Urothelium cell line (cell line): ENCODE results near the gene GUCY1B1.

Source experiments
- DNase-seq: peaks from one replicate; pipeline ENCODE4 v3.0.0; 2011; ENCODE audit warnings: low spot score, mixed read lengths
- FAIRE-seq: peaks from 2 replicates; lab custom pipeline; 2011; peaks lifted over from hg19 to GRCh38; lab: Jason Lieb, UNC

GUCY1B1 gene

DNA sequence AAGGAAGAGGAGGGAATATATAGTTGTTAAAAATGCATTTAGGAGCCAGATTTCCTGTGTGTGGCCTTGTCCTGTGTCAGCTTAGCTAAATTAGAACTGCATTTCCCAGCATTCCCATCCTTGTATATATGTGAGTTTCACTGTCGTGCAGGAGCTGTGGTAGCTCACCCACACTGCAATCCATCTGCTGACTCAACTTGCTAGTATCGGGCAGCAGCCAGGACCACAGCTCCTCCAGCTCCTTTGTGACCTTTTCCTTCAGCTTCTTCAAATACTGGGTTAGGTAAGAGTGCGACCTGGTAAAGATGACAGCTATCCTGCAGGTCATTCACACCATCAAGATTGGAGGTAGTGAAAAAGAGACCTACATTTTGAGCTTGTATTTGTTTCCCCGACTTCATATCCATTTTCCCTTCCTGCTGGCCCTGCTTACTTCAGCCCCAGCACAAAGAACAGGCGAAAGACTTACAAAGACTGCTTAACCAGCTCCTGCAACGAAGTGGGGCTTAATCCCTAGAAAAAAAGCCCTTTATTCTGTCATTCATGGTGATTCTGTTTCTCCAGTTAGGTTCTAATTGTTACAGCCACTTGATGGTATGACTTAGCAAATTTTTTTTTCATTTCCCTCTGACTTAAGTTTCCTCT lies 95.9 kb downstream of the GUCY1B1 start:
- DNase-seq = peak; percentile 30

DNA sequence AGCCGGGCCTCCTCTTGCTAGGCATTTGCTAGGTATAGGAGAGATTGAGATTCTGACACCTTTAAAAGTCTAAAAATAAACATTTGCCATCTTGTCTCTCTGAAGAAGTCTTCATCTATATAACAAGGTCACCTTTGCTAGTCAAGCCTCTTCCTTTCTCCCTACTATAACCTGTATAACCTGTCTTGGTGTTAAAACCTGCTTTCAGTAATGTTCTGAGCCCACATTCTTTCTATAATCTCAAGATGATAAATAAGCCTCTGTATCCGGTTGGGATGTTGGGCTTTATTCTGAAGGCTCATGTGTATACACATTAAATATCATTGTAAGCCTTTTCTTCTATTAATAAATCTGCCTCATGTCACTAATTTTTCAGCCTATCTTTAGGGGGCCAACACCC lies 97.1 kb downstream of the GUCY1B1 start:
- DNase-seq (no peak), FAIRE-seq (no peak)

More for the DNA sequence above, 95.9 kb downstream of the GUCY1B1 start:
- FAIRE-seq = no peak
